A673 (cell line): ENCODE results near the gene LAMB3. TPM values are rescaled to one million over a fixed set of nuclear protein-coding genes. Genes with fewer than 3 reads are reported as not detected.

ENCODE experiments used
- BruUV-seq: library from RNA; stranded (reverse); fragments of 400-500 nt; replicated peaks from 2 replicates; lab custom pipeline; 2021; lab: Mats Ljungman, UMichigan
- CTCF ChIA-PET: fragments of 300-600 bp; sonication (Branson Sonifier 250); formaldehyde crosslinking; loops from one replicate; lab custom pipeline; 2022; ENCODE audit warnings: antibody characterized with exemption; lab: Charles Lee
- POLR2A ChIA-PET: fragments of 300-600 bp; sonication (Branson Sonifier 250); formaldehyde crosslinking; loops from one replicate; lab custom pipeline; 2022; ENCODE audit warnings: antibody characterized with exemption; ENCODE audit not compliant: low non-redundant PET; lab: Charles Lee
- DNase-seq: peaks from one replicate; pipeline ENCODE4 v3.0.0-alpha.2; 2015; ENCODE audit warnings: low spot score
- H3K27ac ChIP-seq: fragments of 200-600 bp; sonication (generic); 2 replicates; pipeline ENCODE4 v1.5.1; 2016; ENCODE audit warnings: mixed run types, low read depth, mild to moderate bottlenecking, mixed read lengths, antibody characterized with exemption, low read length; ENCODE audit not compliant: poor library complexity, severe bottlenecking
- H3K27me3 ChIP-seq: fragments of 200-600 bp; sonication (generic); replicated peaks from 2 replicates; pipeline ENCODE4 v1.6.1; 2017; ENCODE audit warnings: mixed run types, low read depth, mild to moderate bottlenecking, mixed read lengths, antibody characterized with exemption, low read length; ENCODE audit not compliant: insufficient read depth, poor library complexity
- H3K36me3 ChIP-seq: fragments of 200-600 bp; sonication (generic); 2 replicates; pipeline ENCODE4 v1.6.1; 2016; ENCODE audit warnings: mixed run types, mild to moderate bottlenecking, mixed read lengths, antibody characterized with exemption, low read length; ENCODE audit not compliant: insufficient read depth, poor library complexity, severe bottlenecking
- H3K4me1 ChIP-seq: fragments of 200-600 bp; sonication (generic); 2 replicates; pipeline ENCODE4 v1.6.1; 2017; ENCODE audit warnings: mixed run types, mild to moderate bottlenecking, mixed read lengths, antibody characterized with exemption, low read length; ENCODE audit not compliant: insufficient read depth, poor library complexity, severe bottlenecking
- H3K4me3 ChIP-seq: fragments of 200-600 bp; sonication (generic); 2 replicates; pipeline ENCODE4 v1.5.1; 2016; ENCODE audit warnings: low read depth, mixed run types, mild to moderate bottlenecking, mixed read lengths, low read length; ENCODE audit not compliant: poor library complexity, severe bottlenecking
- H3K9me3 ChIP-seq: fragments of 200-600 bp; sonication (generic); 2 replicates; pipeline ENCODE4 v1.6.1; 2016; ENCODE audit warnings: mixed run types, low read depth, mild to moderate bottlenecking, mixed read lengths, antibody characterized with exemption, low read length; ENCODE audit not compliant: poor library complexity, severe bottlenecking
- EZH2 ChIP-seq: fragments of 200-600 bp; sonication (generic); IDR thresholded peaks from 2 replicates; pipeline ENCODE4 v1.6.1; 2017; ENCODE audit warnings: borderline replicate concordance, low read depth, mild to moderate bottlenecking, mixed read lengths, antibody characterized with exemption, low read length; ENCODE audit not compliant: poor library complexity, severe bottlenecking
- intact Hi-C: fragments of 100-400 bp; cut with micrococcal nuclease; formaldehyde crosslinking; loops from one replicate; pipeline ENCODE4 v1.10.0; 2022; ENCODE audit not compliant: unreplicated experiment
- total RNA-seq: library from RNA; stranded (reverse); gene quantifications from 2 replicates; pipeline ENCODE4 v1.2.3, GENCODE V29; 2021
- TF ChIP-seq, protein P1 (sequence below): fragments of 300-800, 200-600 bp; sonication (generic); conservative IDR thresholded peaks from 2 replicates; pipeline ENCODE4 v1.5.1; 2017; ENCODE audit warnings: low read depth, mild to moderate bottlenecking, antibody characterized with exemption, low read length, moderate library complexity, mixed read lengths

Gene LAMB3
- total RNA-seq, 1 experiment from 2014 or later = 12.7 TPM

DNA sequence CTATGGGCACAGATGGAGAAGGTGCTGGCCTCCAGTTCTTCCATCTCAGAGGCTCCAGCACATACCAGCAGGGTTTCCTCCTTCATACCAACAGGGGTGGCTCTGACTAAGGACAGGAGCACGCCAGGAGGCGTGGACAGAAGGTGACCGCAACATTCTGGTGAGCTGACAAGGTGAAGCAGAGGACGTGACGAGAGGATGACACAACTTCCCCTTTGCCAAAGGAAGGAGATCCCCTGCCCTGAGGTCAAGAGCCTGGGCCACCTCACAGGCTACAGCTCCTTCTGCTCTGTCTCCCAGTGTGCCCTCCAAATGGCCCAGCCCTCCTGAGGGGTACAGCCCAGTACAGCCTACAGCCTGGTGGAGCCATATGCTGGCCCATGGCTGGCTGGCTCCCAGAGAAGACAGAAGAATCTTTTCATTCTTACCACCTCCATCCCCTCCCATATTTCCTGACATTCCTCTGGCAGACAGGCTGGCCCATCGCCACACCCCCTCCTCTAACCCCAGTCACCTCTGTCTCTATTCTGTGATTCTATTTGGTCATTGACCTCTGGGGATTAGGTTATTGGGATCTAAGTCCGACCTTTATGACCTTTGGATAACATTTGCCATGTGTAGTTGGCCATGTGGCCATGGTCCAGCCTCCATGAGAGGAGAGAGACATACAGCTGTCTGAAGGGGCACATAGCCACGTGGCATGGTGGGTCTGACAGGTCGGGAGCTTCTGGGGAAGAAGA is 5.1 kb upstream of the LAMB3 start:
- BruUV-seq = no TSS peak
- Histone ChIP-seq H3K27me3 (no peaks in the 10 kb centered on the region), H3K9me3 (no peaks in the 10 kb centered on the region), H3K4me1 (peaks cover 53% of the 10 kb centered on the region), H3K36me3 (no peaks in the 10 kb centered on the region), H3K27ac (no peak overlapping the region), H3K4me3 (no peak overlapping the region)
- no peak for DNase-seq
- CTCF ChIA-PET = no interaction called here
- POLR2A ChIA-PET = interaction anchor here (0.5 kb wide), 1 partner anchor 67 kb away, joined by 3 read pairs; no protein-coding TSS in a partner anchor
- TF ChIP-seq, protein P1, sequence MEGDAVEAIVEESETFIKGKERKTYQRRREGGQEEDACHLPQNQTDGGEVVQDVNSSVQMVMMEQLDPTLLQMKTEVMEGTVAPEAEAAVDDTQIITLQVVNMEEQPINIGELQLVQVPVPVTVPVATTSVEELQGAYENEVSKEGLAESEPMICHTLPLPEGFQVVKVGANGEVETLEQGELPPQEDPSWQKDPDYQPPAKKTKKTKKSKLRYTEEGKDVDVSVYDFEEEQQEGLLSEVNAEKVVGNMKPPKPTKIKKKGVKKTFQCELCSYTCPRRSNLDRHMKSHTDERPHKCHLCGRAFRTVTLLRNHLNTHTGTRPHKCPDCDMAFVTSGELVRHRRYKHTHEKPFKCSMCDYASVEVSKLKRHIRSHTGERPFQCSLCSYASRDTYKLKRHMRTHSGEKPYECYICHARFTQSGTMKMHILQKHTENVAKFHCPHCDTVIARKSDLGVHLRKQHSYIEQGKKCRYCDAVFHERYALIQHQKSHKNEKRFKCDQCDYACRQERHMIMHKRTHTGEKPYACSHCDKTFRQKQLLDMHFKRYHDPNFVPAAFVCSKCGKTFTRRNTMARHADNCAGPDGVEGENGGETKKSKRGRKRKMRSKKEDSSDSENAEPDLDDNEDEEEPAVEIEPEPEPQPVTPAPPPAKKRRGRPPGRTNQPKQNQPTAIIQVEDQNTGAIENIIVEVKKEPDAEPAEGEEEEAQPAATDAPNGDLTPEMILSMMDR = no peak
- no peak for TF ChIP-seq EZH2
- intact Hi-C loops = no loop called here

DNA sequence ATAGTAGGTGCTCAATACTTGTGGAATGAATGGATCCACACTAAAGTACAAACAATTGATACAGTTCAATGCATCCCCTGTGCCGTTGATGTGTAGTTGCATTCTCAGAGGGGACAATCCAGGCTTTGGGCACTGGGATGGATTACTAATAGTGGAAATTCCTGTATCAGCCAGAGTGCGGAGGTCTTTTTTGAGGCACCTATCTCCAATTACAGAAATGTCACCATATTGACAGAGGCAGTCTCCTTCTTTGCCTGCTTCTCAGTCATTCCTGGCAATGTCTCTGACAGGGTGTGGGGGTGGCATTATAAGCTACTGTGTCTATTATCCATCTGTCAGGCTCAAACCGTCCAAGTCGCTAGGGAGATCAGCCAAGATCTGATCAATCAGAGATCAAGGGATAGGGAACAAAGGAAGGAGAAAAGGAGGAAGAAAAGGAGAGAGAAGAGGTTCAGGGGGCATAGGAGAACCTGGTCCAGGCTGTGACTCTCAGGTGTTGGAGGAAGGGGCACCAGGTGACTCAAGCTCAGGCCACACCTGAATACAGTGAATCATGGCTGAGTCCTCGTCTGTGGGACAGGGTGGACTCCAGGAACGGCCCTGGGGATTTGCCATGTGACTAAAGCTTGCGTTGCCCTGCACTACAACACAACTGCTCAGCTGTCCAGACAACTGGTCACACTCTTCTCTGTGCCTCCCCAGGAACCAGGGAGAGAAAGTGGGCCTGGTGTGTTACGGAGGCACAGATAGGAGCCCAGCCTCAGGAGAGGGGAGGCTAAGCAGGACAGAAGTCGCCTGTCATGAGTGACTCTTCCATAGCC is 3.4 kb upstream of the LAMB3 start:
- Histone ChIP-seq H3K9me3 (no peaks in the 10 kb centered on the region), H3K27me3 (no peaks in the 10 kb centered on the region), H3K27ac (no peak overlapping the region), H3K4me1 (peaks cover 36% of the 10 kb centered on the region), H3K36me3 (no peaks in the 10 kb centered on the region), H3K4me3 (no peak overlapping the region)
- TF ChIP-seq, protein P1 = no peak
- no peak for TF ChIP-seq EZH2
- intact Hi-C loops = no loop called here
- BruUV-seq = no TSS peak
- no peak for DNase-seq
- CTCF ChIA-PET = no interaction called here
- POLR2A ChIA-PET = no interaction called here

DNA sequence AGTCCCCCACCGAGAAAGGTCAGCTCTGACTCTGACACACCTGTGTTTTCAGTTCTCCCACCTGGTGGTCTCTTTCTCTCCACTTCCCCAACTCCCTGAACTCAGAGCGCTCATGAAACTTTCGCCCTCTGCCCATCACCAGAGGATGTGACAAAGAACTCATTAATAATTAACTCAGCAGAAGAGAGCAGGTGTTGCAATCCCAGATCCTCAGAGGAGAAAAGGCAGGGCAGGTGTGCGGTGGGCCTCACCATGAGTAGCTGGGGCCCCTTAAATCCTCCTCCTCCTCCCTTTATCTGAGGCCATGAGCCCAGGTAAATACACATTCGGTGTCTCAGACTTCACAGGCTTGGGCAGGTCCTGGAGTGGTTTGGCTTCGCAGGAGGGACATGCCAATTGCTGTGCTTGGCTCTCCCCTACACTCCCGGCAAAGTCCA is 1.7 kb upstream of the LAMB3 start:
- POLR2A ChIA-PET = no interaction called here
- TF ChIP-seq, protein P1 = no peak
- no peak for TF ChIP-seq EZH2
- no peak for DNase-seq
- Histone ChIP-seq H3K9me3 (no peaks in the 10 kb centered on the region), H3K36me3 (no peaks in the 10 kb centered on the region), H3K4me3 (no peak overlapping the region), H3K4me1 (peaks cover 21% of the 10 kb centered on the region), H3K27ac (no peak overlapping the region), H3K27me3 (no peaks in the 10 kb centered on the region)
- CTCF ChIA-PET = no interaction called here
- intact Hi-C loops = no loop called here
- no TSS peak for BruUV-seq
